A673 (cell line): ENCODE data around the gene MRPL37.

Experiments used
- EZH2 ChIP-seq: fragments of 200-600 bp; sonication (generic); IDR thresholded peaks from 2 replicates; pipeline ENCODE4 v1.6.1; 2017; ENCODE audit warnings: borderline replicate concordance, low read depth, mild to moderate bottlenecking, mixed read lengths, antibody characterized with exemption, low read length; ENCODE audit not compliant: poor library complexity, severe bottlenecking
- TF ChIP-seq, protein P1 (sequence below): fragments of 300-800, 200-600 bp; sonication (generic); conservative IDR thresholded peaks from 2 replicates; pipeline ENCODE4 v1.5.1; 2017; ENCODE audit warnings: low read depth, mild to moderate bottlenecking, antibody characterized with exemption, low read length, moderate library complexity, mixed read lengths

DNA sequence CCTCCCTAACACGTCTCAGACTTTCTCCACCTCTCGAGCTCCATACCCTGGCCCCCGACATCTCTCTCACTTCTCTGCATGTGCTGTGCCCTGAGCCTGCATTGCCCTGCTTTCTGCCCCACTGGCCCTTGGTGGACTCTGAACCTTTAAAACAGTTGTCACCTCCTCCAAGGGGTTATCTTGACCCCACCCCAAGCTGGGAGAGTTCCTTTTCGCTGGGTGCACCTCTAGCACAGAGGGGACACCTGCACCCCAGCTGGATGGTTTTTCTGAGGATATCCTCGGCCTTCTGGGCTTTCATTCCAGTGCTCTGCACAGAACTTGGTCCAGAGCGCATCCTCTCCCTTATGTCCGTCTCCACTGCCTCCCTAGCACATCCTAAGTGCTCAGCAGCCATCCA lies 43.0 kb upstream of the MRPL37 start:
- TF ChIP-seq, protein P1, sequence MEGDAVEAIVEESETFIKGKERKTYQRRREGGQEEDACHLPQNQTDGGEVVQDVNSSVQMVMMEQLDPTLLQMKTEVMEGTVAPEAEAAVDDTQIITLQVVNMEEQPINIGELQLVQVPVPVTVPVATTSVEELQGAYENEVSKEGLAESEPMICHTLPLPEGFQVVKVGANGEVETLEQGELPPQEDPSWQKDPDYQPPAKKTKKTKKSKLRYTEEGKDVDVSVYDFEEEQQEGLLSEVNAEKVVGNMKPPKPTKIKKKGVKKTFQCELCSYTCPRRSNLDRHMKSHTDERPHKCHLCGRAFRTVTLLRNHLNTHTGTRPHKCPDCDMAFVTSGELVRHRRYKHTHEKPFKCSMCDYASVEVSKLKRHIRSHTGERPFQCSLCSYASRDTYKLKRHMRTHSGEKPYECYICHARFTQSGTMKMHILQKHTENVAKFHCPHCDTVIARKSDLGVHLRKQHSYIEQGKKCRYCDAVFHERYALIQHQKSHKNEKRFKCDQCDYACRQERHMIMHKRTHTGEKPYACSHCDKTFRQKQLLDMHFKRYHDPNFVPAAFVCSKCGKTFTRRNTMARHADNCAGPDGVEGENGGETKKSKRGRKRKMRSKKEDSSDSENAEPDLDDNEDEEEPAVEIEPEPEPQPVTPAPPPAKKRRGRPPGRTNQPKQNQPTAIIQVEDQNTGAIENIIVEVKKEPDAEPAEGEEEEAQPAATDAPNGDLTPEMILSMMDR = no peak
- no peak for TF ChIP-seq EZH2
